GM08714 (cell line): ENCODE measurements around the gene TK2.

ENCODE experiments used
- H3K4me3 ChIP-seq: fragments of 200-500 bp; sonication (Bioruptor generic); 2 replicates; pipeline ENCODE4 v1.5.1; 2014; ENCODE audit warnings: mild to moderate bottlenecking, low read length, inconsistent platforms
- ZNF274 ChIP-seq: IDR thresholded peaks from 2 replicates; pipeline ENCODE4 v1.6.1; 2012; ENCODE audit warnings: mild to moderate bottlenecking, low read depth, low read length

TK2 gene

GRCh38 chr16:66495440-66495839 is 54.5 kb downstream of the TK2 start:
- no peak for TF ChIP-seq ZNF274
- no peak overlapping the region for H3K4me3 ChIP-seq

DNA sequence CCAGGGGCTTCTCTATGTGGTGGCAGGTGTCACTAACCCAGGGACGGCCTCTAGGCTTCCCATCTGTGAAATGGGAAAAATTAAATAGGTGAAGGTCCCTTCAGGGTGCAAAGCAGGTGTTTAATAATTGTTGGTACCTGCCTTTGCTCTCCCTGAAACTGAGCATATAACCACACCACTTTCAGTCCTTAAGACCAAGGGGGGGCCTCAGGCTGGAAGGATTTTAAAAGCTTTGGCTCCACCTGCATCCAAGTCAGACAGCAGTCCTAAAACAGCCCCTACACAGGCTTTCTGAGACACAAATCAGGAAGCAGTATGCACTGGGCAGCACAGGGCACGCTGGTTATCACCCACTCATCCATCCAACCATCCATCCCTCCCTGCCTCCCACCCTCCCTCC is 55.0 kb downstream of the TK2 start:
- TF ChIP-seq ZNF274 = no peak
- no peak overlapping the region for H3K4me3 ChIP-seq

DNA sequence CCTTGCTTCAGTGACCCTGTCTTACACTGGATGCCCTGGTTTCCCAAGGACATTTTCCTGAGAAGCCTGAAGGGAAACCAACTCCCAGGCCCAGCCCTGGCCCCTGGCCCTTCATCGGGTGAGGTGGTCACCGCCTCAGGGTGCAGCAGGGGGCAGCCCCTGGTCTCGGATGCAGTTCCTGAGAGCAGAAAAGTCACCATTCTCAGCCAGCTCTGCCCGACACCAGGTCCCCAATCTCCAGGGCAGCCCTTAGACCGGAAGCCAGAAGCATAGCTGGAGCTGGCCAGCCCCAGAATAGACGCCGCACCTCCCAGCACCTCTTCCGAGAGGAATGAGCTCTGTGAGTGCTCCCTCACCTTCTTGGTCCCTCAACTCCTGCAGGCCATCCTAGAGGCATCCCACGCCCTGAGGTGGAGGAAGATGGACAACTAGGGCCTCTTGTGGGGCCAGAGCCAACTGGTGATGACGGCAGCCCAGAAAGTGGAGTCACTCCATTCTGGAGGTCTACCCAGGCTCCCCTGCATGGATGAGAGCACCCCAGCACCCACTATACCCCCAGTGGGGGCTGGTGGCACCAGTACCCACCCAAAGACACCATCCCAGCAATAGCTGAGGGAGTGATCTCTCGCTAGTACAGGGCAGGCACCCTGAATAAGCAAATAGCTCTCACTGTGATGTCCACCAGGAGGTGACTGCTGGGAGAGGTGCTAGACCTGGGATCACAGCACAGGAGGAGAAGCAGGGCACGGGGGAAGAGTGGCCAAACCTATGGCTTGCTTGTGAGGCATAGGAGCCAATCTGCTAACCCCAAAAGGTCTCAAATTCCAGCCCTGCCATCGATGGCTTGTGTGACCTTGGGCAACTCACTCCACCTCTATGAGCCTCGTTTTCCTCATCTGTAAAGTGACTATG is 56.2 kb downstream of the TK2 start:
- TF ChIP-seq ZNF274 = no peak
- no peak overlapping the region for H3K4me3 ChIP-seq

DNA sequence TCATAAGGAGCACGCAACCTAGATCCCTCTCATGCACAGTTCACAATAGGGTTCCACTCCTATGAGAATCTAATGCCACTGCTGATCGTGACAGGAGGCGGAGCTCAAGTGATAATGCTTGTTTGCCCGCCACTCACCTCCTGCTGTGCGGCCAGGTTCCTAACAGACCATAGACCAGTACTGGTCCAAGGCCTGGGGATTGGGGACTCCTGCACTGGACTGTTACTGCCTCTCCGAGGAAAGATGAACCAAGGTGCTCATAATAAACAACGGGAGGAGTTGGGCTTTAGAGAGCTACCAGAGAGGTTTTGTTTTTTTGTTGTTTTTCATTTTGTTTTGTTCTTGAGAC is 58.2 kb downstream of the TK2 start:
- no peak for TF ChIP-seq ZNF274
- H3K4me3 ChIP-seq = no peak overlapping the region

DNA sequence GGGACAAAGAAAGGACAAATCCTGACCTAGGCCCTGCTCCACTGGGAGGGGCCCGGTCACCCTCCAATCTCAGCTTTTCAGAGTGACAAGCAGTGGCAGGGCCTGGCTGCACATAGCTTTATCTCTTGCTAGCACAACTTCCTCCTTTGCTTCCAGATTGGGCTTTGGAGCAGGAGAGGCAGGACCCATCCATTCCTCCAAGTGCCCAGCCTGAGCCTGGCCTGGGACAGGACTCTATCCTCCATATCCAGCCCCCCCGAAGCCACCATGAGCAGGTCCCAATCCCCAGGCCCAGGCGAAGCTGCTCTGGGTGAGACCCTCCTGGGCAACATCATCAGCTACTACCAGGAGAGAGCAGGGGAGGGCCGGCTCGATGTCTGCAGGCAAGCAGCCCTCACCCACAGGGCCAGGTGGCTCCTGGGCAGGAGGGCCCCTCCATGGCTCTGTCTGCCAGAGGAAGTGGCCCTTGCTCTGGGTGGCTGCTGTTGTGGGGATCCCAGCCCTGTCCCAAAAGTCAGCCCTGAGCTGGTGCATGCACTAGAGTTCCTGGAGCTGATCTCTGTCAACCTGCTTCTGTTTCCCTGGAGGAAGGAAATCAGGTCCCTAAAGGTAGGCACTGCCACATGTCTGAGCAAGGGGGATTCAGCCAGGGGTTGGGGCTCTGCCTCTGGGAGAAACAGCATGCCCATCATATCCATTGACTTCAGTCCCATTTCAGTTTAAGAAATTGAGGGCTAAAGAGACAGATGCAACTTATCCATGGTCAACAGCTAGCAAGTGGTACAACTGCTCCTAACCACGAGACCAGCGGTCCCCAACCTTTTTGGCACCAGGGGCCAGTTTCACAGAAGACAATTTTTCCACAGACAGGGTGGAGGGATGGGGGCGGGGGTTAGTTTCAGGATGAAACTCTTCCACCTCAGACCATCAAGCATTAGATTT is 58.9 kb downstream of the TK2 start:
- TF ChIP-seq ZNF274 = no peak
- no peak overlapping the region for H3K4me3 ChIP-seq

- TF ChIP-seq ZNF274 = no peak
- H3K4me3 ChIP-seq = no peak overlapping the region
Measured at GRCh38 chr16:66489818-66490217, 60.1 kb downstream of the TK2 start.

DNA sequence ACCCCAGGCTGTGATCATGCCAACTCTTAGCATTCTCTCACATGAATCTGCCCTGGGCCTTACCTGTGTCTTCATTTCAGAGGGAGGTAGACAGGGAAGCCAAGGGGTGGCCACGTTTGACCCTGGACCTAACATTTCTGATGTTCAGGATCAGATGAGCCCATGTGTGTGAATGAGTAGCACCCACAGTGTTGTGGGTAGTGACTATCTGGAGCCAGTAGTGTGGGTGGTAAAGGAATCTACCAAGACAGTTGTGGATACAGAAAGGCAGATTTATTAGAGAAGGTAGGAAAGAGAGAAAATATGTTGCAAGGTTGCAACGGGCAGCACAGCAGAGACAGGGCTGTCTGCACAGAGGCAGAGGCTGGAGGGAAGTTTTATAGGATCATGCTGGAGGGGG is 60.5 kb downstream of the TK2 start:
- no peak overlapping the region for H3K4me3 ChIP-seq
- no peak for TF ChIP-seq ZNF274

GRCh38 chr16:66488505-66488904 is 61.4 kb downstream of the TK2 start:
- TF ChIP-seq ZNF274 = no peak
- no peak overlapping the region for H3K4me3 ChIP-seq

- TF ChIP-seq ZNF274 = no peak
- no peak overlapping the region for H3K4me3 ChIP-seq
Measured at GRCh38 chr16:66487580-66488275, 62.2 kb downstream of the TK2 start.

DNA sequence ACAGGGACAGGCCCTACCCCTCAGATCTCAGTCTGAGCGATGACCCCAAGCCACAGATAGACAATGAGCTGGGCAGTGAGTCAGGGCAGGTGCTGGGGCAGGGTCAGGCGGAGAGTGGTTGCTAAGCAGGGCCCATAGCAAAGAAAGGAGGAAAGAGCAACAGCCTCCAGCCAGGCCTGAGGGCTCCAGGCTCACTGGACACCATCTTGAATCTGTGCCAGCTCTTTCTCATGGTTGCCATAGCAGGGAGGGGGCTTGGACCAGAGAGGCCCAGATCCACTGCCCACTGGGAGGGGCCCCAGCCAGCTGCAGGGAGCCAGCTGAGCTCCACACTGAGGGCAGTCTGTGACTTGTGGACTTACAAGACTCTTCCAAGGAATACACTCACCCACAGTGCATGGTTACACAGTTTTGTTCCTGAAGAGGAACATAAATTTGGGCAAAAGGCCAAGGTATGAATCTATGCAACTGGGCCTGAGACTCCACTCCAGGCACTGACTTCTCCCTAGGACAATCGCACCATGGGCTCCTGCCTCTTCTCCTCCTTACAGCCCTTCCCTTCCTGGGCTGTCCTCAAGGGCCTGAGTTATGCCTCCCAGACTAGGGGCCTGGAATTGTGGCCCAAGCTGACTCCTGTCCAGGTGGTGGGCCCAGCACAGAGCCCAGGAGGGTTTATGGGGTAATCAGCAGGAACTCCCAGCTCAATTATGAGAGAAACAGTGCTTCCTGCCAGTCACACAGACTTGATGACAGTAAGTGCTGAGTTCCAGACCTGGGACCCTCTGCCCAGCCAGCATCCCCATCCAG is 62.9 kb downstream of the TK2 start:
- TF ChIP-seq ZNF274 = no peak
- no peak overlapping the region for H3K4me3 ChIP-seq

GRCh38 chr16:66486199-66486772 is 63.6 kb downstream of the TK2 start:
- no peak overlapping the region for H3K4me3 ChIP-seq
- no peak for TF ChIP-seq ZNF274

DNA sequence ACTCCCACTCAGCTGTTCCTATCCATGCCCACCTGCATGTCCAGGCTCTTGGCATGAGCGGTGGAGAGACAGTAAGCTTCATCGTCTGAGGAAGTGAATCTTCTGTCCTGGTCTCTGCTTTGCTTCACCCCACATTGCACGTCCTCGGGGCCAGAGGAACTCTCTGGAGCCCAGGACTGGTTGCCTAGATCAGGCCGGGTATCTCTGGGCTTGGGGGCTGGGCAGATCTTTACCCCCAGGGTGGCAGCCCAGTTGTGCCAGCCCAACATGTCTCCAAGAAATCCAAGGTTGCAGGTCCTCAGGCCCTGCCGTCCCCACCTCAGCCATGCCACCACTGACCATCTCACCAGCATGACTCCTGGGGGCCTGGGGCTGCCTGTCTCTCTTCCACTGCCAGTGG is 64.5 kb downstream of the TK2 start:
- H3K4me3 ChIP-seq = no peak overlapping the region
- TF ChIP-seq ZNF274 = no peak
